Parathyroid adenoma (tissue), 2 donors: ENCODE results near the gene FOXD1.
"Not testable (repeated sequence)": the region's sequence is repeated elsewhere in the genome, so short reads cannot be mapped to it uniquely, and the experiment has no call there.

Source experiments
- H2AFZ ChIP-seq: fragments of 300-600 bp; sonication (generic); one replicate; pipeline ENCODE4 v1.7.0; 2017; ENCODE audit warnings: antibody characterized with exemption, mild to moderate bottlenecking
- H3K27ac ChIP-seq: fragments of 300-600 bp; sonication (generic); one replicate; pipeline ENCODE4 v1.7.0; 2017
- H3K27me3 ChIP-seq: fragments of 300-600 bp; sonication (generic); one replicate; pipeline ENCODE4 v1.7.0; 2017; ENCODE audit warnings: low read length; ENCODE audit not compliant: control insufficient read depth, insufficient read depth
- H3K36me3 ChIP-seq: fragments of 300-600 bp; sonication (generic); one replicate; pipeline ENCODE4 v1.7.0; 2017; ENCODE audit warnings: low read length; ENCODE audit not compliant: control insufficient read depth, insufficient read depth
- H3K4me1 ChIP-seq: fragments of 300-600 bp; sonication (generic); one replicate; pipeline ENCODE4 v1.7.0; 2017; ENCODE audit warnings: control low read depth
- H3K4me2 ChIP-seq: fragments of 300-600 bp; sonication (generic); one replicate; pipeline ENCODE4 v1.7.0; 2017; ENCODE audit warnings: low read length
- H3K4me3 ChIP-seq: fragments of 300-600 bp; sonication (generic); one replicate; pipeline ENCODE4 v1.7.0; 2017; ENCODE audit warnings: low read depth, low read length
- H3K79me2 ChIP-seq: fragments of 300-600 bp; sonication (generic); one replicate; pipeline ENCODE4 v1.7.0; 2017; ENCODE audit warnings: control low read depth
- H3K9ac ChIP-seq: fragments of 300-600 bp; sonication (generic); one replicate; pipeline ENCODE4 v1.7.0; 2017; ENCODE audit warnings: mild to moderate bottlenecking
- H3K9me3 ChIP-seq: fragments of 300-600 bp; sonication (generic); one replicate; pipeline ENCODE4 v1.7.0; 2017; ENCODE audit warnings: low read length; ENCODE audit not compliant: control insufficient read depth
- CTCF ChIP-seq: fragments of 300-600 bp; sonication (generic); IDR thresholded peaks from one replicate; pipeline ENCODE4 v1.7.0; 2017; ENCODE audit warnings: antibody characterized with exemption, mild to moderate bottlenecking
- donor health status: primary hyperparathyroidism.

FOXD1 gene

GRCh38 chr5:73487815-73488214, 39.2 kb upstream of the FOXD1 start:
- Histone ChIP-seq H3K4me3 (no peak overlapping the region), H3K79me2 (no peaks in the 10 kb centered on the region), H3K27ac (no peak overlapping the region), H3K9me3 (no peaks in the 10 kb centered on the region), H3K9ac (no peak overlapping the region), H3K4me1 (no peaks in the 10 kb centered on the region), H2AFZ (no peak overlapping the region), H3K27me3 (no peaks in the 10 kb centered on the region), H3K4me2 (no peak overlapping the region), H3K36me3 (no peaks in the 10 kb centered on the region)
- no peak for TF ChIP-seq CTCF

GRCh38 chr5:73487257-73487656, 38.7 kb upstream of the FOXD1 start:
- H3K4me3 ChIP-seq, H2AFZ ChIP-seq, H3K27me3 ChIP-seq, H3K9ac ChIP-seq, H3K27ac ChIP-seq, H3K4me2 ChIP-seq, H3K9me3 ChIP-seq, H3K79me2 ChIP-seq, H3K4me1 ChIP-seq, H3K36me3 ChIP-seq: not testable (repeated sequence)

- no peak for TF ChIP-seq CTCF
- Histone ChIP-seq H3K4me2 (no peak overlapping the region), H3K4me3 (no peak overlapping the region), H3K27ac (no peak overlapping the region), H2AFZ (no peak overlapping the region), H3K4me1 (no peaks in the 10 kb centered on the region), H3K9ac (no peak overlapping the region), H3K27me3 (no peaks in the 10 kb centered on the region), H3K36me3 (no peaks in the 10 kb centered on the region), H3K9me3 (no peaks in the 10 kb centered on the region), H3K79me2 (no peaks in the 10 kb centered on the region)
Measured at GRCh38 chr5:73486119-73486899, 37.7 kb upstream of the FOXD1 start.

- no peak overlapping the region for H3K9ac ChIP-seq
- no peak for TF ChIP-seq CTCF
Measured at GRCh38 chr5:73485715-73486114, 37.1 kb upstream of the FOXD1 start.

GRCh38 chr5:73484511-73484910, 35.9 kb upstream of the FOXD1 start:
- H3K27me3 ChIP-seq = no peaks in the 10 kb centered on the region
- TF ChIP-seq CTCF = no peak
- no peak overlapping the region for H2AFZ ChIP-seq
- H3K27ac ChIP-seq = no peak overlapping the region
- no peak overlapping the region for H3K9ac ChIP-seq
- H3K36me3 ChIP-seq = no peaks in the 10 kb centered on the region
- H3K9me3 ChIP-seq = no peaks in the 10 kb centered on the region
- H3K4me1 ChIP-seq = no peaks in the 10 kb centered on the region
- no peak overlapping the region for H3K4me3 ChIP-seq
- no peak overlapping the region for H3K4me2 ChIP-seq
- no peaks in the 10 kb centered on the region for H3K79me2 ChIP-seq

More at GRCh38 chr5:73485715-73486114, 37.1 kb upstream of the FOXD1 start:
- Histone ChIP-seq H2AFZ (no peak overlapping the region), H3K36me3 (no peaks in the 10 kb centered on the region), H3K4me3 (no peak overlapping the region), H3K9me3 (no peaks in the 10 kb centered on the region), H3K27ac (no peak overlapping the region), H3K27me3 (no peaks in the 10 kb centered on the region), H3K4me2 (no peak overlapping the region), H3K4me1 (no peaks in the 10 kb centered on the region), H3K79me2 (no peaks in the 10 kb centered on the region)
